NK-92 (cell line): Measurements from ENCODE around the gene ZNF597.
"Not testable (repeated sequence)": the region's sequence is repeated elsewhere in the genome, so short reads cannot be mapped to it uniquely, and the experiment has no call there.

ENCODE experiments used
- DNase-seq: peaks from one replicate; lab custom pipeline; 2025; ENCODE audit not compliant: unreplicated experiment; lab: John Stamatoyannopoulos, UW

The ZNF597 gene

DNA sequence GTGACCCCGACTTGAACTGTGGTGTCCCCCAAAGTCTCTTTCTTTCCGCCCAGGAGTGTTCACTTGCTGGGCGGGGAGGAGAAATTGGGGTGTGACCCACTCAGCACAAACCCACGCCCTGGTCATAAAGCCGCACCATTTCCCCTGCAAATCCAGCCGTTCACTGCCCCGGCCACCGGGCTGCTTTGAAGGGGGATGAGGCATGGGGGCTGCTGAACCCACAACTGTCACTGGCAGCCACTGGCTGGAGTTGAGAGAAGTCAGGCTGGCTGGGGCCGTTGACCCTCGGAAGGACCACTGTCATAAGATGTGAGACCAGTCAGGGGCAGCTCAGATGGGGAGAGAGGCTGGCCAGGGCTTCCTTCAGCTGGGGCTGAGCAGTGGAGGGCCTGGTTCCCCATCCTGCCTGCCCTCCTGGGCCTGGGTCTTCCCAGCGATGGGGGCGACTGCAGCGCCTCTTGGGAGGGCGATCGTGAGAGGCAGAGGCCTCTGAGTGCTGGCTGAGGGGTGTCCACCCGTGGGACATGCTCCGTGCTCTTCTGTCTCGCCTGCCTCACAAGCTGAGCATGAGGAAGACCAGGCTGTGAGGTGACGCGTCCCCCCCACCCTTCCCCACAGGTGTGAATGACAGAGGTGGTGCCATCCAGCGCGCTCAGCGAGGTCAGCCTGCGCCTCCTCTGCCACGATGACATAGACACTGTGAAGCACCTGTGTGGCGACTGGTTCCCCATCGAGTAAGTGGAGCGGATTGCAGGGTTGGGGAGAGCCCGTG, 32.5 kb upstream of the ZNF597 start:
- no peak for DNase-seq

DNA sequence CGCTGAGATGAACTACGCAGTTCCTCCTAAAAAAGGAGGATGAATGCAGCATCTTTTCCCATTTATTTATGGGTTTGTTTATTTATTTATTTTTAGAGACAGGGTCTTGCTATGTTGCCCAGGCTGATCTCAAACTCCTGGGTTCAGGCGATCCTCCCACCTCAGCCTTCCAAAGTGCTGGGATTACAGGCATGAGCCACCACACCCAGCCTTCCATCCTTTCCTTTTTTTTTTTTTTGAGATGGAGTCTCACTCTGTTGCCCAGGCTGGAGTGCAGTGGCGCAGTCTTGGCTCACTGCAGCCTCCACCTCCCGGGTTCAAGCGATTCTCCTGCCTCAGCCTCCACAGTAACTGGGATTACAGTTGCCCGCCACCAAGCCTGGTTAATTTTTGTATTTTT, 31.6 kb upstream of the ZNF597 start:
- not testable (repeated sequence) for DNase-seq

DNA sequence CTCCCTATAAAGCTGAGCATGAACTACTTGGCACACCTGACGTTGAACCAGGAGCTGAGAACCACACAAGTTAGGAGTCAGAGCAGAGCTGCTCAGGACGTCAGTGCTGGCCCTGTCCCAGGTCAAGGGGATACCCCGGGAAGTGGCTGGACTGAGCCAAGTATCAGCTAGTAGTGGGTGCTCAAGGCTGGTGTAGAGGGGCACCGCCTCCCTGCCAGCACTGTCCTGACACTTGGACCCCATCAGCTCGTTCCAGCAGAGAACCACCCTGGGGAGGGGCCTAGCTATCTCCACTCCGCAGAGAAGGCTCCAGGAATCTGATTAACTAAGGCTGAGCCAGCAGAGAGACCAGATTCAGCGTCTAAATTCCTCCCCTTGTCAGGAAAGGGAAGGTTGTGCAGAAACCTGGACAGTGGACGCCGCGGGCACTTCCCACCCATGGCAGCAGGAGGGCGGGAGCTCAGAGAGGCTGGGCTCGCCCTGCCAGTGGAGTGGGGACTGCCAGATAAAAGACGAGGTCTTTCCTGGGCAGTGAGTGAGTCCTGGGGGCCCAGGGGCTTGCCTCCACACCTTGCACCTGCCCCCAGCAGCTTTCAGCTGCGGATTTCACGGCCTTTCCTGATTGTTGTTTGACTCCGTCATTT, 31.0 kb upstream of the ZNF597 start:
- no peak for DNase-seq

GRCh38 chr16:3473596-3473943, 30.3 kb upstream of the ZNF597 start:
- not testable (repeated sequence) for DNase-seq

GRCh38 chr16:3472878-3473595, 29.7 kb upstream of the ZNF597 start:
- no peak for DNase-seq

DNA sequence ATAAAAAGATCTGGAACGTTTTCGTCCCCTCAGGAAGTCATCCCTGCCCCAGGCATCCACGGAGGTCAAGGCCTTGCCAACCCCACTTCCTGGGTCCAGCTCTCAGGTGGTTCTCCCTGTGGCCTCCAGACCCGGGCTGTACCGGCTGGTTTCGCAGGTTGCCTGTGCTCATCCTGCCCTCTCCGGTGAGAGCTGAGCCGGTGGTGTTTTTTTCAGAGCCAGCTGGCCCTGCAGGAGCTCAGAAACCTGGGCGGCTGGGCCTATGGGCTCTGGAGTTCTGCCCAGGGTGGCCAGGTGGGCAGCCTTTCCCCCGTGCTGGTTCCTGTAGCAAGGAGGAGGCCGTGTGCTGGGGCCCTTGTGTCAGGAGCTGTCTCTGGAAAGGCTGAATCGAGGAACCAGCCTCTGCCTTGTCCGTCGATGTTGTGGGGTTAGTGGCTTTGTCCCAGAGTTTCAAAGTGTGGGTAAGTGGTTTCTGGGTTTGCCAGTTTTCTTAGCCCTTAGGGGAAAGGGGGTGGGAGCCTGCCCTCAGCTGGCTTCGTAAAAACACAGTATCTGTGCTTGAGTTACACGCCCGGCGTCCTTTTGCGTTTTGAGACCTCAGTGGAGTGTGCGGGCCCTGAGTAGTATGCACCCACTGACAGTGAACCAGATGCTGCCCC, 28.3 kb upstream of the ZNF597 start:
- no peak for DNase-seq

GRCh38 chr16:3470723-3471122, 27.4 kb upstream of the ZNF597 start:
- no peak for DNase-seq

- no peak for DNase-seq
These were observed 26.4 kb upstream of the ZNF597 start for GRCh38 chr16:3469736-3470135.

DNA sequence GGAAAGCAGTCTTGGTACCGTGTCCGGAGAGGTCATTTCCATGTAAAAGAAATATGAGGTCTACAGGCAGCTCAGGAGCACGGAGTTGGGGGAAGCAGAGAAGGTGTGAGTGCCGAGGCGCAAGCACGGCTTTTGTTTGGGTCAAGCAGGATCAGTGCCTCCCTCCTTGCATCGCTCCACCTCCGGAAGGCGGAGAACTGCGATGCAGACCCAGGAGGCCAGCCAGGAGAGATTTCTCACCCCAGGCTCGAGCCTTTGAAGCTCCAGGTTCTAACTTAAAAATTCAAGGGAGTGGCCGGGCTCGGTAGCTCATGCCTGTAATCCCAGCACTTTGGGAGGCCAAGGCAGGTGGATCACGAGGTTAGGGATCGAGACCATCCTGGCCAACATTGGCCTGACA, 25.2 kb upstream of the ZNF597 start:
- DNase-seq, result no peak

DNA sequence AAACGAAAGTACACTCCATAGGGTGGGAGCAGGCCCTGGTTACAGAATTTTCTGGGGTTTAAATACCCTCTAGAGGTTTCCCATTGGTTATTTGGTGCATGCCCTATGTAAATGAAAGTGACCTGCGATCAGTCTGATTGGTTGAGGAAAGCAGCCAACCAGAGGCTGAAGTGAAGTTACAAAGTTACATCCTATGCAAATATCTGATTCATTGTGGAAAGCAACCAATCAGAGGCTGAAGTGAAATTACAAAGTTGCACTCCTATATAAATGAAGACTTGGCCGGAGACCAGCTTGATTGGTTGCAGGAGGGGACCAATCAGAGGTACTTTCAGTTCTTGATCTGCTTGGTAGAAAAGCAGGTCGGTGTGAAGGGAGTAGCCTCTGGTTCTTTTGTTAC, 24.6 kb upstream of the ZNF597 start:
- no peak for DNase-seq

DNA sequence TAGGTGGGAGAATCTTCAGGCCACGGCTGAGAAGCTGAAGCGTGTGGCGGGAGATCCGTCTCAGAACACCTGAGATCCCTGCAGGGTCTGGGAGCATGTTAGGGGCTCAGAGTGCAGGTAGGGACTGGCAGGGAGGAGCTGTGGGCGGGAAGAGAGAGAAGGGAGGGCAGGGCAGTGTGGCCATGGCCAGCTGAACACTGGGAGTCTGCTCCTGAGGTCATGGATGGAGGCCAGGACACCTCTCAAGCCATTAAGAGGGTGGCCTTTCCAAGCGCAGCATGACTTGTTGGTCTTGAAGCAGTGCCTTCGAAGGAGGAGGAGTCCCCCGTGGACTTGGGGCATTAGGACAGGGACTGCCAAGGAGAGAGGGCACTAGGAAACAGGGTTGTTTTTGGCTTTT, 23.9 kb upstream of the ZNF597 start:
- no peak for DNase-seq

- no peak for DNase-seq
These were observed 22.7 kb upstream of the ZNF597 start for GRCh38 chr16:3465911-3466584.

- DNase-seq, result no peak
These were observed 22.0 kb upstream of the ZNF597 start for GRCh38 chr16:3465301-3465700.

DNA sequence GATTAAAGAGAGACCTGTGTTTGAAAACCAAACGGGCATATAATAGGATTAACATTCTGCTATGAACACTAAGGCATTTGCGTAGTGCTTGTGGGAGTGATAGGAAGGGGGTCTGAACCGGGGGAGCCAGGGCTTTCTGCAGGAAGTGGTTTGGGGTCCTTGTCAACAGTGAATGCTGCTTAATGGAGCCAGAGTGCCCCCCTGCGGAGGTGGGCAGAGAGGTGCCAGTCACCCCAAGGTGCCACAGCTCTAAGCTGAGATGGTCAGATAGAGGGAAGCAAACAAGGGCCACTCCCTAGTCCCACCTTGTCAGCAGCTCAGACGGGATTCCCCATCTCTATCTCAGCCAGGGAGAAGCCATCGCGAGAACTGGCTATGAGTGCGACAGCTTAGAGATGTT, 17.8 kb upstream of the ZNF597 start:
- no peak for DNase-seq

GRCh38 chr16:3460585-3460984, 17.3 kb upstream of the ZNF597 start:
- DNase-seq, result no peak

DNA sequence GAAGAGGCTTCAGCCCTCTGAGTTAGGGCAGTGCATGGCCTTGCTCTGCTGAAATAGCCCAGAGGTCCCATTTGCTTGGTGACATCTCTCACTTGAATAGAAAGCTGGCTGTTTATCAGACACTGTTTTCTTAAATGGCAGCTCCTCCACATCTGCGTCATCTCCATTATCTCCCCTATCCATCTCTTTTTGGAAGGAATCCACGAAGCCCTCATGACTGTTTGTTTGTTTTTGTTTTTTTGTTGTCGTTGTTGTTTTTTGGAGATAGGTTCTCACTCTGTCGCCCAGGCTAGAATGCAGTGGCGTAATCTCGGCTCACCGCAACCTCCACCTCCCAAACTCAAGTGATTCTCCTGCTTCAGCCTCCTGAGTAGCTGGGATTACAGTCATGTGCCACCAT, 16.8 kb upstream of the ZNF597 start:
- no peak for DNase-seq

GRCh38 chr16:3459401-3460090, 16.2 kb upstream of the ZNF597 start:
- DNase-seq, result no peak

DNA sequence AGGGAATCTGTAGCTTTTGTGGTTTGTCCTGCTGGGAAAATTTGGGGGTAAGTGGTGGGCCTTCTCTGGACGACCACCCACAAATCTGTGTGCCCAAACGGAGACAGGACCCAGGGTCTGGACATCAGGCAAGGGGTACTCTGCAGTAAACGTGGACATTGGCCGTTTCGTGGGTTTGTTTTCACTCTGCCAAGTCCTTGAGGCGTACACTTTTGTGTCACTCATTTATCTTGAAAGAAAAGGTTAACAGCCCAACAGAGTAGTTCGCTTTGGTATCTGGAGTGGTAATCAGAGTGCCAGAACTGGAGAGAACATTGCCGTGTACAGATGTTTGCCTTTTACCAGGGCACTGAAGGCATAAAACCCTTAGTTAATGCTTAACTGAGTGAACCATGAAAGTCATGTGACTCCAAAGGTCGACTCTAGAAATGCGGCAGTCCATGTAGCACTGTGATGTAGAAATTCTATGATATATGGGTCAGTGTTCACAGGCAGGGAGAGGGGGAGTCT, 15.6 kb upstream of the ZNF597 start:
- DNase-seq, result no peak

DNA sequence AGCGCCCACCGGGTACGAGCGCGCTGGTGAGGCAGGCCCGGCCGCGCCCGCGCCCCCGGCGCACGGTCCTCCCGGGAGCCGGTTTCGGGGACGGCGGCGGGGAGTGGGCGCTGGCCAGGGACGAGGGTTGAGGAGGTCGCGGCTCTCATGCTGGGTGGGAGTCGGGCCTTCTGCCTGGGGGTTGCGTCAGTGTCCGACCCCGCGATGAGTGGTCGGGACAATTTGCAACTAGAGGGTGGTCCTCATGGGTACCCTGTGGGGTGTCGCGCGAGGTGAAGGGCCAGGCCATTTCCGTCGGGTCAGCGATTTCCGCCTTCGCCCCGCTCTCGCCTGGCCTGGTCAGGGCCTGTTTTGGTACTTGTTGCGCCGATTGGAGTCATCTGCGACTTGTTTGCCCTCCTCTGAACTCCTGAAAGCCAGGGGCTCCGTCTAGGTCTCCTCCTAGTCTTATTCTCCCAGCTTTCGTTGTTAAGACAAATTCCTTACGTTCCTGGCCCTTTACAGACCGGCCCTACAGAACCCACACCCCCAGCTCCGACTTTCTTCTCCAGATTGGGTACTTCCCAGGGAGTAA, 15.1 kb upstream of the ZNF597 start:
- no peak for DNase-seq
